ENCODE results near the gene ACVR1B.

The ACVR1B gene

GRCh38 chr12:52004042-52004648 is 52.6 kb downstream of the ACVR1B start:
- no peak for DNase-seq (ENCODE audit: low spot score)

GRCh38 chr12:52005218-52005902 is 53.9 kb downstream of the ACVR1B start:
- DNase-seq (ENCODE audit: low spot score) = no peak

- DNase-seq (ENCODE audit: low spot score) = no peak
Observed at GRCh38 chr12:52005903-52006703, 54.6 kb downstream of the ACVR1B start.

GRCh38 chr12:52006726-52007157 is 55.2 kb downstream of the ACVR1B start, which contains the start of gene TAMALIN:
Gene TAMALIN, plus strand, starts transcription at chr12:52006946. Its CDS starts 74 bp downstream, at chr12:52007020.
- DNase-seq (ENCODE audit: low spot score) = peak; percentile 84

DNA sequence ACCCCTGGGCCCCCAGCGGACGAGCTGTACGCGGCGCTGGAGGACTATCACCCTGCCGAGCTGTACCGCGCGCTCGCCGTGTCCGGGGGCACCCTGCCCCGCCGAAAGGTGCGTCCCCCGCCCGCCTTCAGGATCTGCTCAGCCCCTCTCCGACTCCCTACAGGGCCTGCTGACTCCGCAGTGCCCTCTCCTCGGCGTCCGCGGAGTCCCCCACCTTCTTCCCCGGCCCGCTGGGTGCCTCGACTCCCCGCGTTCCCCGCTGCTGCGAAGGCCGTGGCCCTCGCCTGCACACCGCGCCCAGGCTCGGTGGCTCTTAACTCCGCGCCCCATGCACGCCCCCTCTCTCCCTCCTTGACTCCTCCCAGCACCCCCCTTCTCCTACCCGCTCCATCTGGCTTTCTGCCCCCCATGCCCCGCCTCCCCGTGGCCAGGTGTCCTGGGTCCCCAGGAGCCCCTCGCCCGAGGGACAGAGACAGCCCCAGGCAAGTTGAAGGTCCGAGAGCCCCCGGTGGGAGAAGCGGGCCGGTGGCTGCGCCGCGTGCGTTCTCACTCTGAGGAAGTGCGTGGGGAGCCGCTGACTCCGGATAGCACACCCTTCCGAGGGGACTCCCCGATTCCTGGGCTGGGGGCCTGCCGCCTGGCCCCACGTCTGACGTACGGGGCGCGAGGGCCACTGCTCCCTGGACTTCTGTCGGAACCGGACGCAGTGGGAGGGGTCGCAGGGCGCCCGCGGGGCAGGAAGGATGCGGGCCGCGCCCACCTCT is 55.8 kb downstream of the ACVR1B start:
- peak; percentile 47 for DNase-seq (ENCODE audit: low spot score)

- DNase-seq (ENCODE audit: low spot score) = no peak
Observed at GRCh38 chr12:52007982-52008510, 56.5 kb downstream of the ACVR1B start.

DNA sequence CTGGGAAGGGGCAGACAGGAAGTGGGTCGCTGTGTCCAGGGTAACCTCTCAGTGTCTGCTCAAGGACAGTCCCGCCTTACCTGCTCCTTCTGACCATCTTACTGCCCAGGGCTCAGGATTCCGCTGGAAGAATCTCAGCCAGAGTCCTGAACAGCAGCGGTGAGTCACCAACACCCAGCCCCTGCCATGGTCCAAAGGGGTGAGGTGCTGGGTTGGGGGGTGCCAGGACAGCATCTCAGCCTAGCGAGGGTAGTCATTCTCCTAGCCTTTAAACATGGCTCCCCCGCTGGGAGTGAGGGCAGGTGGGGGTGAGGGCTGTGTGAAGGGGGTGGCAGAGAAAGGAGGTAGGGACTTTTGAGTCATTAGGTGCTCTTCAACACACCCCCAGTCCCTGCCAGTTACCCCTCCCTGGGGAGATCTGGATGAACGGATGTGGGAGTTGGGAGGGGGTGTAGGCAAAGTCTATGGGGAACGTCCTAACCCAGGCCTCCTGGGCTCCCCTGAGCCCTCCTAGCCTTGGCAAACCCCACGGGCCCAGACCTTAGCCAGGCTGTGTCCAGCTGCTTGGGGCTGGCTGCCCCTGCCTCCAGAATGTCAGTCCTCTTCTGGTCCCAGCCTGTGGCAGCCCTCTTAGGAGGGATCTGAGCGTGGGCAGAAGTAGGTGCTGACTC is 57.7 kb downstream of the ACVR1B start:
- no peak for DNase-seq (ENCODE audit: low spot score)

DNA sequence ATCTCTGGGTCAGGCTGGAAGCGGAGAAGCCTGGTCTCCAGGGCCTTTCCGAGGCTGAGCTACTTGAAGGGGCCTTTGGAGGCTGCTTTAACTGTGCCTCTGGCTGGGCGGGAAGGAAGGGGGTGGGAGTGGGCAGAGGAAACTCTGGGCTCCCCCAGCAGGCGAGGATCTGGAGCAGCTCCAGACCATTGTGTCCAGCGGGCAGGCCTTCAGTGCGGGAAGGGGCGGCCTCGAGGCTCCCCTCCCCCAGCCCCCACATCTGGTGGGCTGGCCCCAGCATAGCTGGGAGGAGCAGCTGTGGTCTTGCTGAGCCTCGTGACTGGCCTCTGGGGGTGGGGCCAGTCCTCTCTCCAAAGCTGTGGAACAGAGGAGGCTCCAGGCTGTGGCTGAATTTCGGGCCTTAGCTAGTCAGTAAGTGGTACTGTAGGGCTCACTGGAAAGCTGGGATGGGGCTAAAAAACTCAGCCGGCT is 58.7 kb downstream of the ACVR1B start:
- no peak for DNase-seq (ENCODE audit: low spot score)

GRCh38 chr12:52010692-52011601 is 59.4 kb downstream of the ACVR1B start:
- no peak for DNase-seq (ENCODE audit: low spot score)

DNA sequence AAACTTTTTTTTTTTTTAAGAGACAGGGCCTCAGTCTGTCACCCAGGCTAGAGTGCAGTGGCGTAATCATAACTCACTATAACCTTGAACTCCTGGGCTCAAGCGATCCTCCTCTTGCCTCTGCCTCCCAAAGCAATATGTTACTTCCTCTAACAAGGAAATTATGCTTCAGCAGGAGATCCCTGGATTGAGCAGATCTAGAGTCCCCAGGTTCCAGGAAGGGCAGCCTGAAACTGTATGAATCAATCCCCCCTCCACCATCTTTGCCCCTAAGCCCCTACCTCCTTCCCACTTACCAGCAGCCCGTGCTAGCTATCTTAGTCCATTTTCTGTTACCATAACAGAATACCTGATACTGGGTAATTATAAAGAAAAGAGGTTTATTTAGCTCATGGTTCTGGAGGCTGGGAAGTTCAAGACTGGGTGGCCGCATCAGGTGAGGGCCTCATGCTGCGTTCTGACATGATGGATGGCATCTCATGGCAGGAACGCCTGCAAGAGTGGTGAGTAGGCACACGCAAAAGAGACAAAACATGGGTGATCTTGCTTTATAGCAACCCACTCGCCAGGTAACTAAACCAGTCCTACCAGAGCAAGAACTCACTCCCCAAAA is 60.2 kb downstream of the ACVR1B start:
- DNase-seq (ENCODE audit: low spot score) = no peak

DNA sequence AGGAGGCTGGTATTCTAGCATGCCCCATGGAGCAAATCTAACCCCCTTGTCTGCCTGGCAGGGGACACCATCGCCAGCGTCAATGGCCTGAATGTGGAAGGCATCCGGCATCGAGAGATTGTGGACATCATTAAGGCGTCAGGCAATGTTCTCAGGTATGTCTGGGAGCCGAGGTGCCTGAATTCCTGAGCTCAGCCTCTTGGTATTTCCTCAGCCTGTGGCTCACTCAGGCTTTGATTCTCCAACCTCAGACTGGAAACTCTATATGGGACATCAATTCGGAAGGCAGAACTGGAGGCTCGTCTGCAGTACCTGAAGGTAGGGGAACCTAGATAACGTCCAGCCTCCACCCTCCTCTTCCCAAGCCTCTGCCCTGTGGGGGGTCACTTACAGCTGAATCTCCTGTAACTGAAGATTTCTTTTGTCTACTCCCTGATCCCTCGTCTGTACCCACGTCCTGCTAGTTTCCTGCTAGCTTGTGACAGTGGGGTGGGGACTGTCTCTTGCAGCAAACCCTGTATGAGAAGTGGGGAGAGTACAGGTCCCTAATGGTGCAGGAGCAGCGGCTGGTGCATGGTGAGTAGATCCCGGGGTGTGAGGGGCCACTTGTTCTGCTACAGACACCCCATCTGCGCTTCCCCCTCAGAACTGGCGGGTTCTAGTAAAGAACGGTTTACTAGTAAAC is 62.3 kb downstream of the ACVR1B start:
- DNase-seq (ENCODE audit: low spot score) = no peak

GRCh38 chr12:52014567-52015530 is 63.4 kb downstream of the ACVR1B start:
- DNase-seq (ENCODE audit: low spot score) = no peak

GRCh38 chr12:52015532-52016041 is 64.1 kb downstream of the ACVR1B start:
- no peak for DNase-seq (ENCODE audit: low spot score)

- DNase-seq (ENCODE audit: low spot score) = no peak
Observed at GRCh38 chr12:52018433-52019112, 67.1 kb downstream of the ACVR1B start.

GRCh38 chr12:52019113-52019770 is 67.7 kb downstream of the ACVR1B start:
- DNase-seq (ENCODE audit: low spot score) = no peak

DNA sequence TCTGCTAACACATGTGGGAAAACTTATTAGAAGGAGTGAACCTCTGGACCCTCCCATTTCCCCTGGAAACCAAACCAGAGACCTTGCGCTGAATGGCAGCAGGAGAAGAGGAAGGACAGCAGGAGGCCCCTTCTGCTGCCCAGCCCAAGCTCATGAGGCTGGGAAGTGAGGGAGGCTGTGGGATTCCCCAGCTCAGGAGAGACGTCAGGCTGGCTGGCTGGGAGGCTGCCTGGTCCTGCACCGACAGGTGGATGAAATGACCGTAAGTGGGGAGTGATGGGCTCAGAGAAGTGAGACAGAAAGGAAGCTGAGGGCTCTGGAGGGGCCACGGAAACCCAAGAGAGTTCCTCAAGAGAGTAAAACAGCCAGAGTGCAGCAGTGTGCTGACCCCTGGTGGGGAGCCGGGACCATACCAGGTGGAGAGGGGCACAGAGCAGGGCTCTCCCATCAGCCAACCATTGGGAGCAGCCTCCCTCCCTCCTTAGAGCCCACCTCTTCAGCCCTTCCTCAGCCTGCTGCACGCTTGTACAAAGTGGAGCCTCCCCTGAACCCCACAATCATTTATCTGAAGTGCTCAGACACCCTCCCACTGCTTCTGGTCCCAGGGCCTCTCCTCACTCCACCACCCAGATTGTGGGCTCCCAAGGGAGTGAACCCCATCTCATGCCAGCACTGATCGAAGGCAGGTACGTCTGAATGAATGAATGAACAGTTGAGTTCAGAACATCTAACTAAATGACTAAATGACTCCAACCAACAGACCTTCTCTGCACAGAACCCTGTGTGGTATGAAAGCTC is 69.2 kb downstream of the ACVR1B start:
- peak; percentile 64 for DNase-seq (ENCODE audit: low spot score)

All from CD4-positive, alpha-beta T cell treated with Interleukin-6 at 100 ng/mL for 8 hours (primary cell).